Measurements from ENCODE around the gene VSTM2L. TPM values are rescaled to one million over a fixed set of nuclear protein-coding genes. Genes with fewer than 3 reads are reported as not detected.

Gene VSTM2L
- total and polyA plus RNA-seq, 2 of the 4 experiments (the other 2 are of a cell fraction) = 0.18 to 0.19 TPM

- 90% methylated on average over 2 of the region's 6 CpGs; no CpG with 5 or more reads in 1 of the 2 experiments for WGBS, 2 experiments (ENCODE audit: extremely low coverage in 2 of 2, insufficient read length in 1 of 2)
- Histone ChIP-seq H2AFZ (replicated peaks; ENCODE audit: low read length, poor library complexity) (no peak overlapping the region), H3K56ac (ENCODE audit: extremely low read depth, insufficient read depth, low read length) (no peak overlapping the region), H3K18ac (ENCODE audit: low read depth, low read length) (no peak overlapping the region), H3K4ac (ENCODE audit: low read depth, low read length) (no peak overlapping the region), H3K9me1 (ENCODE audit: insufficient read depth, low read length) (no peaks in the 10 kb centered on the region; the same call in 1 of the 2 replicates), H2BK20ac (ENCODE audit: low read depth, low read length) (no peak overlapping the region), H4K5ac (ENCODE audit: low read depth, low read length) (no peak overlapping the region), H3K4me2 (ENCODE audit: low read depth, low read length) (no peak overlapping the region), H3K9me3 (ENCODE audit: control insufficient read depth, insufficient read depth, low read length) (no peaks in the 10 kb centered on the region), H4K8ac (ENCODE audit: low read depth in 2 of 2, low read length in 2 of 2) (no peak overlapping the region), H2BK5ac (ENCODE audit: low read depth, low read length, poor library complexity, severe bottlenecking) (no peak overlapping the region), H3K79me1 (ENCODE audit: low read depth in 1 of 2, low read length in 2 of 2) (no peaks in the 10 kb centered on the region), H3K27me3 (ENCODE audit: control insufficient read depth, insufficient read depth, low read length) (no peaks in the 10 kb centered on the region), H2AK9ac (replicated peaks; ENCODE audit: low read depth, low read length, poor library complexity) (no peak overlapping the region), H3K9ac (ENCODE audit: low read depth, low read length) (no peak overlapping the region), H4K20me1 (ENCODE audit: insufficient read depth, low read length) (no peaks in the 10 kb centered on the region), H2BK15ac (ENCODE audit: low read depth, low read length) (no peak overlapping the region), H3K27ac (ENCODE audit: insufficient read depth, low read length) (no peak overlapping the region), H3K4me1 (ENCODE audit: control insufficient read depth, insufficient read depth, low read length) (no peaks in the 10 kb centered on the region; the same call in 1 of the 2 replicates), H2AK5ac (ENCODE audit: low read depth, low read length) (no peak overlapping the region), H3K36me3 (ENCODE audit: control insufficient read depth, insufficient read depth, low read length) (peaks cover 24% of the 10 kb centered on the region), H3K4me3 (ENCODE audit: insufficient read depth, low read depth, low read length) (no peak overlapping the region), H3K14ac (replicated peaks; ENCODE audit: low read depth, low read length) (no peak overlapping the region), H3K23ac (ENCODE audit: low read depth, low read length) (no peak overlapping the region), H4K91ac (ENCODE audit: insufficient read depth, low read depth, low read length) (no peak overlapping the region), H2BK120ac (ENCODE audit: low read depth, low read length) (no peak overlapping the region)
- no TSS peak for BruUV-seq (replicated peaks)
- no peak for TF ChIP-seq RAD21 (IDR thresholded peaks at IDR 0.05; ENCODE audit: low read length)
- no peak for TF ChIP-seq NFE2L2 (IDR thresholded peaks at IDR 0.05; ENCODE audit: low read depth, low read length)
- intact Hi-C loops (cut with micrococcal nuclease) (no loop called here), dilution Hi-C loops (cut with HindIII; ENCODE audit: low sequenced_read_pairs, unreplicated experiment) (no loop called here), in situ Hi-C loops (cut with MboI; ENCODE audit: low sequenced_read_pairs) (no loop called here)
- POLR2A ChIA-PET (ENCODE audit: unreplicated experiment) = no interaction called here
- ATAC-seq (ENCODE audit: low read depth) (no peak), DNase-seq (no peak)
- CTCF ChIA-PET = no interaction called here
Observed at GRCh38 chr20:37869334-37869861, 33.5 kb upstream of the VSTM2L start.
